ENCODE data around the gene NDUFAF5.

Gene NDUFAF5

GRCh38 chr20:13865156-13865555 lies 80.3 kb downstream of the NDUFAF5 start:
- DNase-seq (ENCODE audit: low spot score in 2 of 2) (no peak), ATAC-seq (no peak)
- Mint-ChIP-seq H3K9me3 (peaks cover 3% of the 10 kb centered on the region), H3K27ac (no peak overlapping the region), H3K4me3 (no peak overlapping the region), H3K4me1 (no peaks in the 10 kb centered on the region), H3K36me3 (no peaks in the 10 kb centered on the region)

- no peak for ATAC-seq
- H3K4me1 Mint-ChIP-seq: no peaks in the 10 kb centered on the region
- no peaks in the 10 kb centered on the region for H3K9me3 Mint-ChIP-seq
- no peak overlapping the region for H3K27ac Mint-ChIP-seq
- H3K36me3 Mint-ChIP-seq: no peaks in the 10 kb centered on the region
- DNase-seq (ENCODE audit: low spot score in 2 of 2): no peak
- H3K4me3 Mint-ChIP-seq: no peak overlapping the region
Measured at GRCh38 chr20:13865791-13866351, 81.0 kb downstream of the NDUFAF5 start.

- Mint-ChIP-seq H3K27ac (no peak overlapping the region), H3K4me1 (no peaks in the 10 kb centered on the region), H3K9me3 (no peaks in the 10 kb centered on the region), H3K36me3 (no peaks in the 10 kb centered on the region), H3K4me3 (no peak overlapping the region)
- ATAC-seq (no peak), DNase-seq (ENCODE audit: low spot score in 2 of 2) (no peak)
Measured at GRCh38 chr20:13868331-13868730, 83.5 kb downstream of the NDUFAF5 start.

GRCh38 chr20:13870170-13870748 lies 85.4 kb downstream of the NDUFAF5 start:
- Mint-ChIP-seq H3K9me3 (no peaks in the 10 kb centered on the region), H3K4me1 (no peaks in the 10 kb centered on the region), H3K27ac (no peak overlapping the region), H3K36me3 (no peaks in the 10 kb centered on the region), H3K4me3 (no peak overlapping the region)
- ATAC-seq: no peak
- DNase-seq (ENCODE audit: low spot score in 2 of 2): no peak
